HepG2 (cell line): ENCODE results near the gene BABAM1. TPM values are rescaled to one million over a fixed set of nuclear protein-coding genes. Genes with fewer than 3 reads are reported as not detected.

ENCODE experiments used
- ARID4A ChIP-seq: sonication (generic); formaldehyde crosslinking; IDR thresholded peaks from 2 replicates; pipeline ENCODE4 v1.5.0; 2020; ENCODE audit warnings: mild to moderate bottlenecking, missing genetic modification reagents, borderline replicate concordance
- EEA1 ChIP-seq: sonication (generic); formaldehyde crosslinking; IDR thresholded peaks from 2 replicates; pipeline ENCODE4 v1.5.1; 2020; ENCODE audit warnings: mild to moderate bottlenecking, missing genetic modification reagents, borderline replicate concordance
- ELF4 ChIP-seq: sonication (generic); formaldehyde crosslinking; IDR thresholded peaks from 2 replicates; pipeline ENCODE4 v1.5.0; 2020; ENCODE audit warnings: missing genetic modification reagents, mild to moderate bottlenecking, moderate library complexity, borderline replicate concordance
- FOXK2 ChIP-seq: fragments of 450-650 bp; IDR thresholded peaks from 2 replicates; pipeline ENCODE4 v1.6.1; 2016
- HDAC2 ChIP-seq: sonication (generic); formaldehyde crosslinking; IDR thresholded peaks from 2 replicates; pipeline ENCODE4 v1.4.0; 2020; ENCODE audit warnings: missing genetic modification reagents
- HIC2 ChIP-seq: sonication (generic); formaldehyde crosslinking; IDR thresholded peaks from 2 replicates; pipeline ENCODE4 v1.9.0; 2022; ENCODE audit warnings: low read depth, missing genetic modification reagents
- KAT7 ChIP-seq: IDR thresholded peaks from 2 replicates; pipeline ENCODE4 v1.6.1; 2018; ENCODE audit warnings: borderline replicate concordance, missing compliant biosample characterization
- MLLT10 ChIP-seq: sonication (generic); formaldehyde crosslinking; IDR thresholded peaks from 2 replicates; pipeline ENCODE4 v1.4.0; 2020; ENCODE audit warnings: missing genetic modification reagents
- PAWR ChIP-seq: sonication (generic); formaldehyde crosslinking; IDR thresholded peaks from 2 replicates; pipeline ENCODE4 v1.4.0; 2020; ENCODE audit warnings: missing genetic modification reagents, mild to moderate bottlenecking, borderline replicate concordance
- SMC3 ChIP-seq: IDR thresholded peaks from 2 replicates; pipeline ENCODE4 v1.6.1; 2011; ENCODE audit warnings: low read length, improper control_type of control experiment
- YEATS2 ChIP-seq: sonication (generic); formaldehyde crosslinking; IDR thresholded peaks from 2 replicates; pipeline ENCODE4 v1.4.0; 2020; ENCODE audit warnings: missing genetic modification reagents, borderline replicate concordance
- ZBTB34 ChIP-seq: sonication (generic); formaldehyde crosslinking; IDR thresholded peaks from 2 replicates; pipeline ENCODE4 v1.8.0; 2022; ENCODE audit warnings: mild to moderate bottlenecking, missing genetic modification reagents
- ZNF501 ChIP-seq: sonication (generic); formaldehyde crosslinking; IDR thresholded peaks from 2 replicates; pipeline ENCODE4 v1.5.1; 2020; ENCODE audit warnings: mild to moderate bottlenecking, moderate library complexity, missing genetic modification reagents
- ZNF543 ChIP-seq: sonication (generic); formaldehyde crosslinking; IDR thresholded peaks from 2 replicates; pipeline ENCODE4 v1.4.0; 2020; ENCODE audit warnings: mild to moderate bottlenecking, missing genetic modification reagents
- ZNF687 ChIP-seq: sonication (generic); formaldehyde crosslinking; IDR thresholded peaks from 2 replicates; pipeline ENCODE4 v1.5.1; 2020; ENCODE audit warnings: mild to moderate bottlenecking, missing genetic modification reagents, moderate library complexity
- ZNF816 ChIP-seq: sonication (generic); formaldehyde crosslinking; IDR thresholded peaks from 2 replicates; pipeline ENCODE4 v1.8.0; 2022; ENCODE audit warnings: missing genetic modification reagents, mild to moderate bottlenecking, borderline replicate concordance
- ZNF879 ChIP-seq: sonication (generic); formaldehyde crosslinking; IDR thresholded peaks from 2 replicates; pipeline ENCODE4 v1.8.1; 2023; ENCODE audit warnings: missing genetic modification reagents
- ZSCAN29 ChIP-seq: sonication (generic); formaldehyde crosslinking; conservative IDR thresholded peaks from 2 replicates; pipeline ENCODE4 v1.4.0; 2020; ENCODE audit warnings: mild to moderate bottlenecking, missing genetic modification reagents
- polyA plus RNA-seq, 8 experiments: library from polyadenylated mRNA; depleted of rRNA in 3 of 8; stranded (reverse) in 7 of 8; unstranded in 1 of 8; fragments of >200 nt; fragmentation: Illumina TruSeq in 4 of 8; extraction: Trizol in 4 of 8; gene quantifications; 2 replicates each; pipeline versions ENCODE4 v1.2.1 to v1.2.3, GENCODE V29; 2011 to 2016; ENCODE audit warnings: low read depth in 4 of 8, missing spikeins in 1 of 8, mixed read lengths in 1 of 8; ENCODE audit not compliant: insufficient read depth in 1 of 8
- total RNA-seq, 5 experiments: library from RNA; depleted of rRNA; stranded (reverse); fragments of >200 nt; fragmentation: Illumina TruSeq; extraction: Trizol; gene quantifications; 2 replicates each; pipeline ENCODE4 v1.2.3, GENCODE V29; 2016; ENCODE audit warnings: low read depth in 1 of 5

BABAM1 gene
- total and polyA plus RNA-seq, 2 of the 13 experiments (the other 11 are each of a cell fraction or from before 2014, with no cell fraction given), result 70.0 to 82.0 TPM

GRCh38 chr19:17292301-17293074 is 25.2 kb downstream of the BABAM1 start (continued):
- no peak for TF ChIP-seq ELF4 (CRISPR knock-in tag)
- TF ChIP-seq ZBTB34 (CRISPR knock-in tag), result no peak
- TF ChIP-seq ZNF879 (CRISPR knock-in tag), result no peak
- no peak for TF ChIP-seq KAT7 (CRISPR knock-in tag)
- no peak for TF ChIP-seq ZNF816 (CRISPR knock-in tag)
- no peak for TF ChIP-seq ZNF501 (CRISPR knock-in tag)
- no peak for TF ChIP-seq HIC2 (CRISPR knock-in tag)
- TF ChIP-seq MLLT10 (CRISPR knock-in tag), result no peak
- TF ChIP-seq ZSCAN29 (CRISPR knock-in tag), result no peak
- TF ChIP-seq SMC3, result peak; percentile 58
- peak; percentile 20; the same call in 1 of the 2 replicates for TF ChIP-seq ZNF687 (CRISPR knock-in tag)
- TF ChIP-seq EEA1 (CRISPR knock-in tag), result no peak
- TF ChIP-seq ZNF543 (CRISPR knock-in tag), result no peak
- 0 out of 2 replicates have a peak, but pooled peaks have one; percentile 13 for TF ChIP-seq HDAC2 (CRISPR knock-in tag)
- no peak for TF ChIP-seq PAWR (CRISPR knock-in tag)
- no peak for TF ChIP-seq FOXK2
- TF ChIP-seq YEATS2 (CRISPR knock-in tag), result no peak
- TF ChIP-seq ARID4A, result no peak
